ENCODE results near the gene NME9. TPM values are rescaled to one million over a fixed set of nuclear protein-coding genes. Genes with fewer than 3 reads are reported as not detected.

Gene NME9
- total RNA-seq, 1 experiment from 2014 or later = not detected

DNA sequence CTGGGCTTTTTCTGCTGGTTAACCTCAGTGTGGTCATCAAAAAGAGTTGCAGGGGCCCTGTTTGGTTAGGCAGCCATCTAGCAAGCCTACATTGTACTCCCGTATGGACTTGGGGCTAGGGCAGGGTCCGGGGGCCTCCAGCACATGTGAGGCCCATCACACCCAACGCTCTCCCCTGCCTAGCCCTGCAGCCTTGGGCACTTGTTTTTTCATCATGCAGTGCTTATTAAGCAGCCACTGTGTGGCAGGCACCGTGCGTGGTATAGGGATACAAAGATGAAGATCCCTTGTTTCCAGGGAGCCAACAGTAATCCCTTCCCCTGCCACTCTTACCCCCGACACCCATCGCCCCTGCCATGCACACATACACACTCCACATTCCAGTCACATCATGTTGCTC lies 32.9 kb upstream of the NME9 start:
- Histone ChIP-seq H2BK5ac (ENCODE audit: insufficient read length, low read length) (no peak overlapping the region), H3K27me3 (ENCODE audit: insufficient read depth, low read length) (no peaks in the 10 kb centered on the region), H3K79me1 (ENCODE audit: insufficient read depth, low read depth, low read length, poor library complexity, severe bottlenecking) (no peaks in the 10 kb centered on the region), H4K5ac (ENCODE audit: insufficient read length, low read depth, low read length) (no peak overlapping the region), H3K4me2 (ENCODE audit: insufficient read depth, insufficient read length, low read length) (no peak overlapping the region), H4K8ac (replicated peaks; ENCODE audit: insufficient read length, low read depth, low read length) (no peak overlapping the region), H3T11ph (ENCODE audit: low read length) (no peak overlapping the region), H3K18ac (ENCODE audit: insufficient read length, low read depth, low read length) (no peak overlapping the region), H3K4me1 (ENCODE audit: insufficient read depth, low read length) (no peaks in the 10 kb centered on the region), H3K56ac (ENCODE audit: insufficient read length, low read depth, low read length) (no peak overlapping the region), H3K27ac (ENCODE audit: insufficient read length, low read depth, low read length) (no peak overlapping the region), H4K91ac (ENCODE audit: insufficient read length, low read depth, low read length) (no peak overlapping the region), H3K14ac (ENCODE audit: insufficient read depth, low read length) (no peak overlapping the region), H3K4ac (ENCODE audit: low read depth, low read length) (no peak overlapping the region), H3K79me2 (ENCODE audit: insufficient read depth, low read length) (no peaks in the 10 kb centered on the region), H2BK20ac (ENCODE audit: low read depth, low read length, poor library complexity, severe bottlenecking) (no peak overlapping the region), H2AFZ (ENCODE audit: low read length) (no peak overlapping the region), H2BK12ac (ENCODE audit: insufficient read length, low read depth, low read length) (no peak overlapping the region), H3K23ac (ENCODE audit: insufficient read length, low read depth, low read length) (no peak overlapping the region), H3K9ac (ENCODE audit: extremely low read depth, insufficient read length, low read length) (no peak overlapping the region), H3K23me2 (ENCODE audit: insufficient read length, low read depth, low read length, poor library complexity, severe bottlenecking) (no peaks in the 10 kb centered on the region), H2BK15ac (ENCODE audit: low read depth, low read length) (no peak overlapping the region), H3K9me3 (ENCODE audit: control insufficient read depth, low read depth, low read length) (no peaks in the 10 kb centered on the region), H2AK5ac (ENCODE audit: insufficient read length, low read length) (no peak overlapping the region), H2BK120ac (ENCODE audit: low read depth, low read length, poor library complexity, severe bottlenecking) (no peak overlapping the region), H4K20me1 (ENCODE audit: control insufficient read depth, insufficient read depth, insufficient read length) (no peaks in the 10 kb centered on the region)
- Mint-ChIP-seq H3K27ac (peak overlapping the region; percentile 42 to 91 (median 68); a peak in 4 of 7 replicates), H3K4me3 (no peak overlapping the region), H3K27me3 (ENCODE audit: low read depth) (no peaks in the 10 kb centered on the region), H3K36me3 (ENCODE audit: insufficient read depth in 1 of 3, low read depth in 3 of 3) (no peaks in the 10 kb centered on the region; a peak in 1 of 7 replicates), H3K4me1 (peaks cover 10 to 31% of the 10 kb centered on the region in 2 experiments), H3K9me3 (no peaks in the 10 kb centered on the region)
- DNase-seq = no peak
- no peak for TF ChIP-seq CTCF (conservative IDR thresholded peaks at IDR 0.05)
- WGBS (ENCODE audit: extremely low coverage, insufficient read length, low lambda C conversion rate) = no CpG with 5 or more reads among the region's 7 CpGs
